C1 segment of cervical spinal cord (tissue), 14 donors: ENCODE results near the gene UXS1.

Source experiments
- DNase-seq, 14 donors: peaks; one replicate each; lab custom pipeline; 2025; lab: John Stamatoyannopoulos, UW

The UXS1 gene

DNA sequence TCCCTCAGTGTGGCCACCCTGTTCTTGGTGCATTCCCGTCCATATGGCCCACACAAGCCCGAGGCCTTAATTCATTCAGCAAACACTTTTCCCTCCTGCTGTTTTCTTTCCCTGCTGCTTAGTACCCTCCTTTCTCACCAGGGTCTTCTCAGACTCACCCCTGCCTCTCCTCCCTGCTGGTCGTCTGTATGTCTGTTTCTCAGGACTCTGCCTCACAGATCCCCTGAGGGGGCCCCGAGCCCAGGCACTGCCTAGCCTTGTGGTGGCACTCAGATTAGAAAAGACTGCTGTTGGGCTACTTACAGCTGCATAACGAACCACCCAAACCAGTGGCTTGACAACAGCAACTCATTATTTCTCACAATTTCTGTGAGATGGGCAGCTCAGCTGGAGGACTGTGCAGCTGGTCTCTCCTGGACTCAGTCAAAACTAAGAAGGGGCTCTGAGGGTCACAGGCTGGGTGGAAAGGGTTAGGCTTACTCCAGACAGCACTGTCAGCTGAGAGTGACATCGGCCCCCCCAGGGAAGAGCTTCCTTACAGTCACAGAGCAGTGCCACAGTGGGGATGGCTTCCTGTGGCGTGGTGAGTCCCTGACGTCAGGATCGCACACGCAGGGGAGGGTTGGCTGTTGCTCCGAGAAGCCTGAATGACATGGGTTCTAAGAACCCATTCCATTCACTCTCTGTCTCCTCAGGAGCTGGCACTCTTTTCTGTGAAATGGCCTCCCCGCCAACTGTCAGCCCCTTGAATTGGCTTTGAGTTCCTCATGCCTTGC lies 139.0 kb downstream of the UXS1 start:
- no peak for DNase-seq

DNA sequence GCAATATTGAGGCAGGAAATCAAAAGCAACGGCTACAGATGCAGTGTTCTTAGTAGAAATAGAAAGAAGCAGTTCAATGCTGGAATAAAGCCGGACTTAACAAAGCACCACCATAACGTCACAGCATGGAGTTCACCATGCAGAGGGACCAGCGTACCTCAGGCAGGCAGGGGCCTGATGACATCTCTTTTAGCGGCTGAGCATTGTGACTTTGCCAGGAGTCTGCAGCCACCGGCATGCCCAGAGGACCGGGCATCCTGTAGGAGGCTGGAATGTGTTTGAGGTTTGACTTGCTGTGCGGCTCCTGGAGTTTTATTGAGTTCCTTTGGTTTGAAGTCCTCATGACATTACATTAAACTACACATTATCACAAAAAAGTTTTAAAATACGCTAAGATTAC lies 139.8 kb downstream of the UXS1 start:
- DNase-seq: no peak

DNA sequence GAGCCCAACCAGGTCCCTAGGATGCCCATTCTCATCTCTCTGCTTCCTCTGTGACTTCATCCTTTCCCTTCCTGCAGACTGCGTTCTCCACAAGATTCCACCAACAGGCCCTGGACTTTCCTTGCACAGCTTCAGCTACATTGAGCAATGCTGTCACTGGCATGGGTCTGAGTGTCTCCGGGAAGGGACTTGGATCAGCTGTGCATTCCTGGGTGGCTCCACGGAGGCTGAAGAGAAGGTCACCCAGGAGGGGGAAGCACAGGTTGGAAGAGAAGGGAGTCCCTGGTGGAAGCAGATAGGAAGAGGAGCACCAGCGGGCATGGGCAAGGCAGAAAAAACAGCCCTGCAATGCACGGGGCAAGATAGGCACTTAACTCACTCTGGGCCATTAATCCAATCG lies 140.5 kb downstream of the UXS1 start:
- no peak for DNase-seq

DNA sequence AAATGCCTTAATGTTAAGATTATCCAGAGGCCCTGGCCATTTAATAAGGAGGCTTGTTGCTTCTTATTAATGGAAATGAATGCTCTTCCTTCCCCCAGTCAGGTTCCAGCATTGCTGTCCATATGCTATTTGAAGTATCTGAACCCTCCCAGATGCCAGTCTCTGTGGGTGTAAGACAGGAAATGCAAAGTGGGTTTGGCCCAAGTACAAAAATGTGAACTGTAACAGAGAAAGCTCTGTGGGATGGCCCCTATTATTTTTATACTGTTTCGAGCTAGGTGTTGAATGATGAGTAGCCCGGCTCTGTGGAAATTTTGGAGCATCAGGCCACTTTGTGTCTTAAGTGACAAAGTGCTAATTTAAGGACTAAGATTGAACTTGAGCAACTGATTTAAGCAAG lies 141.0 kb downstream of the UXS1 start:
- DNase-seq: no peak

DNA sequence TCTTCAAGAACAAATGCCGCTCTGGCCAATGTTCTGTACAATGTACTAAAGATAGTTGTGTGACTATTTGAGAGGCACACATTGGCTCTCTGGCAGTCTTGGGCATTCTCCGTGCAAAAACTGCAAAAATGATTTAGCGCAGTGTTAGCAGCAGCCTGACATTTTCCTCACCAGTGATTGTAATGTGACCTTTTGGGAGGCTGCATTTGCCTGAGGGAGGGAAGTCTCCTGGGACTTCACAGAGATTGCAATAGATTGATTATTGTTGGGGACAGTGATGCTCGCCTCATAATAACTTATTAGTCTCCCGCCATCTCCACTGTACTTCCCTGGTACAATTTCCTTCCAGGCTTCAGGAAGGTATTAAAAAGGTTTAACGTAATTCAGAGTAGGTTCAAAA lies 149.2 kb downstream of the UXS1 start:
- DNase-seq: no peak

DNA sequence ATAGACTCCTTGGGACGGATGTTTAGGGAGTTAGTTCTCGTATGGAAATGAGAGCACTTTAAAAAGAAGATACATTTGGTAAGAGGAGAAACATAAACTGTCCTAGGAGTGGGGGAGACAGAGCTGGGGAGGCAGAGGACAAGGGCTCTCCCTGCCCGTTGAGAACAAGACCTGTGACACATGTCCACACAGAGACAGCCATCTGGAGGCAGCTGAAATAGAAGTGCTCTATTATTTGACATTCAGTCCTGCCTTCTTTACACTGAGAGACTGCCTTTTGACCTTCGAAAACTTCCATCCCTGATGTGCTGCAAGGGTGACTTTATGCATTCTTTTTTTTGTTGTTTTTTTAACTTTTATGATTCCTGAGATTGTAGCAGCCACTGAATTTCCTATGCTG lies 150.1 kb downstream of the UXS1 start:
- peak in 1 of 14 donors; percentile 3 for DNase-seq
